HG03108 (cell line): ENCODE results near the gene DUSP3.

ENCODE experiments used
- ATAC-seq: cut with Tn5 transposase; IDR thresholded peaks from one replicate; pipeline ENCODE4 v1.9.1; 2021; ENCODE audit warnings: moderate library complexity; ENCODE audit not compliant: unreplicated experiment

Gene DUSP3

GRCh38 chr17:43778337-43779144 is at the start of gene DUSP3:
DUSP3 (minus strand) TSS chr17:43778977; CDS start chr17:43778924, 53 bp downstream.
- peak; percentile 89 for ATAC-seq

DNA sequence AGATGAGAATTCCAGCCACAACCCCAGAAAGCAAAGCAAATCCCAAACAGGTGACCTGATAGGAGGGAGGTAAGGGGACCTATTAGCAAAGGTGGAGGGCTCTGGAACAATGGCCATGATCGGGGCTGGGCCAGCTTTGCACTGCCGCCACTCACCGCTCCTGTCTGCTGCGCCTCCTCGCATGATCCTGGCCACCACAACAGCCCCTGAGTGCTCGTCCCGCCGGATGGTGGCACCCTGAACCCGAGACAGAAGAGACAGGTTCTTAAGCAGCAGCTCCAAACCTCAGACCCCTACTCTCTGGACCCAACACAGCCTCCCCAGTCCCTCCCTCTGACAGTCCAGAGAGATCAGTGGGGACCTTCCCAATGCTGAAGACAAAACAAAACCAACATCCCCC is 48.8 kb upstream of the DUSP3 start:
- no peak for ATAC-seq

DNA sequence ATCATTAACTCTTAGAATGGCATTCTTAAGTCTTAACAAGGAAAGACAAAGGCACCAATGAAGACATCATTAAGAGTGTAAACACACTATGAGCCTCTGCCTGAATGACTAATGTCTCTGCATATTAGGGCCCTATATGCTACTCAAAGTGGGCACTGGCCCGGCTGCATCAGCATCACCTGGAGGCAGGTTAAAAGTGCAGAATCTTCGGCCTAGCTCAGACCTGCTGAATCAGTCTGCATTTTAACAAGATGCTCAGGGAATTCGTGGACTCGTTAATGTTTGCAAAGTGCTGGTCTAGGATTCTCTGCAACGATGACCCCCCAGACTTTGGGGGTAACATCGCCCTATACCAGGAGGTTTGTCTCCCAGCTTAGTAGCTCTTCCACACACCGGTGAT is 47.4 kb upstream of the DUSP3 start:
- no peak for ATAC-seq

- ATAC-seq = no peak
Measured at GRCh38 chr17:43825567-43825966, 46.8 kb upstream of the DUSP3 start.

DNA sequence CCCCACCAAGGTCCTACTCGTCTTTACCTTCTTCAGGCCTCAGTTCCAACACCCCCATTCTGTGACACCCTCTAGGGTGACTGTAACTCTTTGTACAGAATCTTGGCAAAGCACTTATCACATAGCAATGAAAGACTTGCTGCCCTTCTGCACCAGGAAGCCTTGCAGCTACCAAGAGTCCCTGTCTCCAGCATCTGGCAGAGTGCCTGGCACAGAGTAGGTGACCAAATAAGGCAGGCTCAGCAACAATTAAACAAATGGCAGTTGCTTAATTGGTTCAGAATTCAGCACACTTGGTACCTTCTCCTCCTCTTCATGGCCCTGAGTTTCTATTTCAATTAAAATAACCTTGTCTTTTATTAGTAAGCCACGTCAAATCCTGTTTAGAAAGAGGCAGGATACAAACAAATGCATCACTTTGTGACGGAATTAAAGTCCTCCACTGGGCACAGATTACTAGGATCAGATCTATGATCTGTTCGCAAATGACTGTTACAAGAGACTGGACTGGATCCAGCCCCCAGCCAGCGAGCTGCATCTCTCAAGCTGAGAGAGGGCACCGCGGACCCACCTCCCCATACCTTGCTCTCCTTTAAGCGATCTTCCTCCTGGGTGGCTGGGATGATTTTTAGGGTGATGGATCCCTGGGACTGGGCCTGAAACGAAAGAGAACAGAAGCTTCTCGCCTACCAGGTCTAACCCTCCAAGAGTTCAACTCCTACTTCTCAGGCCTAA is 44.7 kb upstream of the DUSP3 start:
- ATAC-seq = no peak

- ATAC-seq = no peak
Measured at GRCh38 chr17:43822570-43823190, 43.9 kb upstream of the DUSP3 start.

GRCh38 chr17:43820759-43821158 is 42.0 kb upstream of the DUSP3 start:
- no peak for ATAC-seq

DNA sequence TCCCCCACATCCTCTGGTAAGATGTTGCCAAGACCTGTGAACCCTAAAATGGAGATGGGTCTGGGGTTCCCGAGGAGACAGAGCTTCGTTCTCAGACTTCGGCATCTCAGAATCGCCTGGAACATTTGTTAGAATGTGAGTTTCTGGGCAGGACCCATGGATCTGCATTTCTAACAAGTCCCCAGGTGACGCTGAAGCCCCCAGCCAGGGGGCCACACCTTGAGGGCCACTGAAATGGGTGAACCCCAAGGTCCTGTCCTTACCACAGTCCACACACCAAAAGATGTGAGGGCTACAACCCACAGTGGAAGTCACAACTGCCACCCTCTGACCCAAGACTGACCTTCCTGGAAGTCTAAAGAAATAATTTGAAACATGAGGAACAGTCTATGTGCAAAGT is 40.2 kb upstream of the DUSP3 start:
- no peak for ATAC-seq

DNA sequence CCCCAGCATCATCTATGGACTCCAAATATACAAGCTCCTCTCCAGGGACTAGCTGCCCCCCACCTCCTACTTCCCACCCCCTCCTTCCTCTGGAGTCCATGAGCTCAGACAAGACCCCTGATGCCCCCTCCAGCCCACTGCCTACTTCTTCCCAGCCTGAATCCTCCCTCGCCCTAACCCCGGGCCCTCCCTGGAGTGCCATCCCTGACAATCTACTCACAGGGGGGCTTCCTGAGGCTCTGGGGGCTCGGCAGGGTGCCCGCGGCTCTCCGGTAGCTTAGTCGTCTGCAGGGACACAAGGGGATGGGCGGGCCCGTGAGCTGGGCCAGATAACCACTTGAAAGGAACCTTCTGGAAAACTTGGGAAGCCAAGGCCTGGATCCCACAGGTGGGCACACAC is 39.0 kb upstream of the DUSP3 start:
- ATAC-seq = no peak

- ATAC-seq = no peak
Measured at GRCh38 chr17:43816336-43817320, 37.9 kb upstream of the DUSP3 start.

DNA sequence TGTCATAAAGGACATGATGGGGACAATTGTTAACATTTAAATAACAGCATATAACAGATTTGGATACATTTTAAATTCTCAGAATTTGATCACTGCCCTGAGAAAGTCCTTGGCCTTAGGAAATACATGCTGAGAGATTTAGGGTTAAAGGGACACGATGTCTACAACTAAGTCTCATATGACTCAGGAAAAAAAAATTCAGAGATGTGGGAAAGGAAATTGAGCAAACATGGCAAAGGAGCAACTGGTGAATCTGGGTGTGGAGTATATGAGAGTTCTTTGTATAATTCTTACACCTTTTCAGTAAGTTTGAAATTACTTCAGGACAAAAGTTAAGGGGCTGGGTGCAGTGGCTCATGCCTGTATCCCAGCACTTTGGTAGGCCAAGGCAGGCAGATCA is 35.9 kb upstream of the DUSP3 start:
- no peak for ATAC-seq

DNA sequence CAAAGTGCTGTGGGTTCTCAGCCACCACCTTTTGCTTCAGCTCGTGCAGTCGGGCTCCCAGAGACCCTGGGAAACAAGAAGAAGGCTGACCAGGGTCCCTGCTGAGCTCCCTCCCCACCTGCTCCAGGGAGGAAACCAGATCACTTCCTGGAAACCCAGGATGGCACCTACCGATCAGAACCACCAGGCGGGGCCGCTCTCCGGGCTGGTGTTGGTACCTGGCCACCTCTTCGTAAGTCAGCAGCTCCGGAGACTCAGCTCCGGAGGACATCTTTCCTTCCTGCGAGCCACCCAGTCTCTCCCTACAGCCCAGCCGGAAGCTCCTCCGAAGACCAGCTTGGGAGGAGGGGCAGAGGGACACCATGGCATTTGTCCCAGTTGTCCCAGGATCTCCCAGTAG is 35.2 kb upstream of the DUSP3 start:
- no peak for ATAC-seq

GRCh38 chr17:43813386-43813785 is 34.6 kb upstream of the DUSP3 start:
- ATAC-seq = no peak

DNA sequence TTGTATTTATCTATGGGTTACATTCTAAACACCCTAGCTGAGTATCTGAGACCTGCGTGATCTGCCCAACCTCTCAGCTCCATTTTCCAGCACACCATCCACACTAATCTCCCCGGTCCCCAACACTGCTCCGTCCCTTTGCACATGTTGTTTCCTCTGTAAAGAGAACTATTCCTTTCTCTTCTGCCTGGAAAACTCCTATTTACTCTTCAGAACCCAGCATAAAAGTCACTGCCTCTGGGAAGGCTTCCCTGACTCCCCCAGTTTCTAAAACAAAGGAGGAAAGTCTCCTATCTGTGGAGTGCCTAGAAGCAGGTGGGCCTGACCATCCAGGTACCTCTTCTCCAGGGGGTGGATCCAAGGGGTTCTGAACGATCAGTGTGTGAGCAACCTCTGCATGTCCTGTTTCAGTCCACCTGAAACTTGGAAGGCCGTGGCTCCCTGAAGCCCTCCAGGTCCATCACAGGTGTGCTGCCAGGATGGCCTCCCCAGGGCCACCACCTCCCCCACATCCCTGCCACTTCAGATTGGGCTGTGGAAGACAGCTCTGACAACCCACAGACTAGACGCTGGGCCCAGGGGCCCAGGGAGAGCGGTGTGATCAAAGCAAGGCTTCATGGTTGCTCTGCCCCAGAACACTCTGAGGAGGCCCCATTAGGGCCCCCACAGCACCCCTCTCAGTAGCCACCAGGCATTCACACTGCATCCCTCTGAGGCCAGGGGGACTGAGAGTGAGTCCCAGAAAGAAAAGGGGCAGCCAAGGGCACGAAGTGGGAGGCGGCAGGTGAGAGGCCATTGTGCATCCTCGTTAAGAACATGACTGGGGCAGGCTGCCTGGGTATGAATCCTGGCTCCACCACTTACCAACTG is 33.9 kb upstream of the DUSP3 start:
- no peak for ATAC-seq

DNA sequence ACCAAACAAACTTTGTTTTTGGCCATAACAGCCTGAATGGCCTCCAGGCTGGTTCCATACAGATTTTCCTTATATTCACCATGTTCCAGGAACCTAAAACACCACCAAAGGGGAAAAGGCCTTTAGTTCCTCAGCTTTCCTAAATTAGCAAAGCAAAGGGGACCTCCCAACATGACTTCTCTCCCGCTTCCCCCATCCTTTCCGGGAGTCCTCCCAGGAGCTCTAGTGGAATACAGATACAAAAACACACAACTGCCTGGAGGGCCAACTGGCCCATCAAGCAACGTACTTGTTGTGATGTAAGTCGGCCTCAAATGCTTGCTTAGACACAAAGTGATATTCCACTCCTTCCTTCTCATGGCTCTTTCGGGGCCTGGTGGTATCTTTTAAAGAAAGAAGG is 32.0 kb upstream of the DUSP3 start:
- no peak for ATAC-seq

DNA sequence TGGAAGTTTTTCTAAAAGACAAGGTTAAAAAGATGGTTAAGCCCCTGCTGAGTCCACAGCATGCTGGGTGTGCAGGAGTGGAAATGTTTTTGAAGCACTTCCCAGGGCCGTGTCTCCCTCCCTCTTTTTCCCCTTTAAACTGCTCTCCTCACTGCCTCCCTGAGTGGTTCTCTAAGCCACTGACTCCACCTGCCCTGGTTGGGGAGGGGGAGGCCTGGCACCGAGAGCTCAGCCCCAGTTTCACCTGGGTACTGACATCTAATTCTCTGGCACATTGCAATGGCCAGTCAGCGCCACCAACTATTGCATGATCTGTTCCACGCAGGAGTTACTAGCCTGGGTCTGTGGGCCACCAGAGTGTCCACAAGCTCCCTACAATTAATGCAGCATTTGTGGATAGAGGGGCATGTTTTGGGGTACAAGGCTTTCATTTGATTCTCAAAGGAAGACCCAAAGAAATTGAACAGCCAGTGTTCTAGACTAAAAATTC is 31.5 kb upstream of the DUSP3 start:
- ATAC-seq = no peak

DNA sequence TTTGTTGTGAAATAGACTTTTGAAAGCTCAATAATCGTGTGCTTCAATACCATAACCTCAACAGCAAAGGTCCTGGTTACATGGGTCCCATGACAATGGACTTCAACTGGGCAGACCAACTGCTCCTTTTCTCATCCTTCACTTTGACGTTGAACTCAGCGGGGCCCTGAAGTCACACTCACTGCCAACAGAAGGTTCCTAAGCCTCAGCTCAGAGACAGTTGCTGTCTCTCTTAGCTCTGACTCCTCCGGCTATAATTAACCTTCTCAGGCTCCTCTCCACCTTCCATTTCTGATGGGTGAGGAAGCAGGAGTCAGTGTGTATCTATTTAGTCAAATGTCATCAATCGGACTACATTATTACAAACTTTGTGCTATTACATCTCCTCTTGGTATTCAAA is 30.3 kb upstream of the DUSP3 start:
- no peak for ATAC-seq

DNA sequence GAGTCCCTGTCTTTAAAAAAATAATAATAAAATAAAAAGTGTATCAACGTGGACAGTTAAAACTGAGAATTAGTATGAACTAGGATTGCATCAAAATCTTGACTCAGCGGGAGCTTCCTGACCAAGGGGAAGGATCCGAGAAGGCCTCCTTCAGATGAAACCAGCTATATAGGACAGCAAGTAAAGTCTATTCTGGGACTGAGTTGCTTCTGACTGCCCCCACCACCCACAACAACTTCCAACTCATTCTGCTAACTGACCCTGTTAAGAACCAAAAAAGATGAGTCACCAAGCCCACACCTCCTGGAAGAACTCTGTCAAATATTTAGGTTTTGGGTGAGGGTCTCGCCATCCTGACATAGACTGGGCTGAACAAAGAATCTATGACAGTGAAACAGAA is 29.3 kb upstream of the DUSP3 start:
- ATAC-seq = no peak

DNA sequence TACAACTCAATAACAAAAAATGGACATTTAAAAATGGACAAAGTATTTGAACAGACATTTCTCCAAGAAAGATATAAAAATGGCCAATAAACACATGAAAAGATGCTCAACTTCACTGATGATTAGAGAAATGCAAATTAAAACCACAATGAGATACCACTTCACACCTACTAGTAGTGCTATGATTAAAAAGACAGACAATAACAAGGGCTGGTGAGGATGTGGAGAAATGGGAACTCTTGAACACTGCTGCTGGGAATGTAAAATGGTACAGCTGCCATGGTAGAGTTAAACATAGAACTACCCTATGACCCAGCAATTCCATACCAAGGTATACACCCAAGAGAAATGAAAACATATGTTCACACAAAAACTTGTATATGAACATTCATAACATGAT is 26.3 kb upstream of the DUSP3 start:
- ATAC-seq = no peak

- ATAC-seq = no peak
Measured at GRCh38 chr17:43803758-43804157, 25.0 kb upstream of the DUSP3 start.
